Nephron (organoid): Measurements from ENCODE around the gene EMX1.

Source experiments
- H3K27ac Mint-ChIP-seq, 3 experiments: 2 replicates each; pipeline ENCODE4 v1.8.0; 2020; ENCODE audit warnings: mixed read lengths in 3 of 3, mild to moderate bottlenecking in 2 of 3, moderate library complexity in 1 of 3
- H3K27me3 Mint-ChIP-seq: 2 replicates; pipeline ENCODE4 v1.8.0; 2021; ENCODE audit warnings: low read depth, mild to moderate bottlenecking, moderate library complexity, mixed read lengths
- H3K36me3 Mint-ChIP-seq: 2 replicates; pipeline ENCODE4 v1.8.0; 2020; ENCODE audit warnings: low read depth, mixed read lengths
- H3K4me1 Mint-ChIP-seq: 2 replicates; pipeline ENCODE4 v1.8.0; 2020; ENCODE audit warnings: mixed read lengths
- H3K4me3 Mint-ChIP-seq, 3 experiments: 2 replicates each; pipeline ENCODE4 v1.8.0; 2020; ENCODE audit warnings: mild to moderate bottlenecking in 3 of 3, mixed read lengths in 3 of 3, moderate library complexity in 2 of 3
- H3K9me3 Mint-ChIP-seq: 2 replicates; pipeline ENCODE4 v1.8.0; 2020; ENCODE audit warnings: mixed read lengths
- CTCF ChIP-seq, 3 experiments: fragments of 200-600 bp; sonication (generic); IDR thresholded peaks; one replicate each; pipeline ENCODE4 v1.5.0; 2021; ENCODE audit warnings: antibody characterized with exemption in 3 of 3; ENCODE audit not compliant: unreplicated experiment in 3 of 3

The EMX1 gene

GRCh38 chr2:72887032-72887739 lies 30.1 kb upstream of the EMX1 start, which contains the start of gene SPR:
TSS of gene SPR (plus strand) at chr2:72887408. CDS start at chr2:72887433, 25 bp downstream.
- Mint-ChIP-seq H3K27ac (no peak within 1 kb of the TSS), H3K9me3 (no peaks in the 10 kb centered on the region), H3K27me3 (peaks cover 77% of the 10 kb centered on the region), H3K36me3 (no peaks in the 10 kb centered on the region), H3K4me1 (no peaks in the 10 kb centered on the region), H3K4me3 (peak within 1 kb of the TSS; percentile 83 to 86 (median 86))
- TF ChIP-seq CTCF (IDR thresholded peaks at IDR 0.05; ENCODE audit: unreplicated experiment in 3 of 3) = no peak

- Mint-ChIP-seq H3K9me3 (no peaks in the 10 kb centered on the region), H3K27ac (no peak overlapping the region), H3K27me3 (peaks cover 84% of the 10 kb centered on the region), H3K4me1 (no peaks in the 10 kb centered on the region), H3K36me3 (no peaks in the 10 kb centered on the region), H3K4me3 (peak overlapping the region; percentile 83 to 86 (median 85))
- TF ChIP-seq CTCF (IDR thresholded peaks at IDR 0.05; ENCODE audit: unreplicated experiment in 3 of 3) = peak; percentile 87 to 94 (median 90)
Measured at GRCh38 chr2:72887740-72888437, 29.4 kb upstream of the EMX1 start.

GRCh38 chr2:72888438-72889202 lies 28.7 kb upstream of the EMX1 start:
- H3K27ac Mint-ChIP-seq = no peak overlapping the region

GRCh38 chr2:72889991-72890390 lies 27.3 kb upstream of the EMX1 start:
- no peak for TF ChIP-seq CTCF (IDR thresholded peaks at IDR 0.05; ENCODE audit: unreplicated experiment in 3 of 3)
- Mint-ChIP-seq H3K4me1 (no peaks in the 10 kb centered on the region), H3K4me3 (no peak overlapping the region), H3K9me3 (no peaks in the 10 kb centered on the region), H3K27me3 (peaks cover 85% of the 10 kb centered on the region), H3K27ac (no peak overlapping the region), H3K36me3 (no peaks in the 10 kb centered on the region)

More at GRCh38 chr2:72888438-72889202, 28.7 kb upstream of the EMX1 start:
- peak overlapping the region in 2 of 3 experiments; percentile 61 to 86 for H3K4me3 Mint-ChIP-seq
- H3K4me1 Mint-ChIP-seq = no peaks in the 10 kb centered on the region
- no peaks in the 10 kb centered on the region for H3K9me3 Mint-ChIP-seq
- H3K27me3 Mint-ChIP-seq = peaks cover 85% of the 10 kb centered on the region
- TF ChIP-seq CTCF (IDR thresholded peaks at IDR 0.05; ENCODE audit: unreplicated experiment in 3 of 3) = no peak
- H3K36me3 Mint-ChIP-seq = no peaks in the 10 kb centered on the region

- TF ChIP-seq CTCF (IDR thresholded peaks at IDR 0.05; ENCODE audit: unreplicated experiment in 3 of 3) = no peak
- Mint-ChIP-seq H3K9me3 (no peaks in the 10 kb centered on the region), H3K36me3 (no peaks in the 10 kb centered on the region), H3K27ac (no peak overlapping the region), H3K27me3 (peaks cover 82% of the 10 kb centered on the region), H3K4me1 (peaks cover 8% of the 10 kb centered on the region), H3K4me3 (no peak overlapping the region)
Measured at GRCh38 chr2:72891091-72891818, 26.1 kb upstream of the EMX1 start.
